Mesenchymal stem cell (in vitro differentiated cells and primary cell): ENCODE results near the gene PLEKHH1.

Experiments used
- DNase-seq: peaks from one replicate; pipeline ENCODE4 v3.0.0-alpha.2; 2013
- H2AFZ ChIP-seq: one replicate; pipeline ENCODE4 v1.6.1; 2013; ENCODE audit warnings: low read depth, mild to moderate bottlenecking, control low read depth, inconsistent platforms, low read length, moderate library complexity
- H2AK5ac ChIP-seq: 2 replicates; pipeline ENCODE4 v1.6.1; 2013; ENCODE audit warnings: low read length, moderate library complexity, mild to moderate bottlenecking, inconsistent platforms; ENCODE audit not compliant: severe bottlenecking
- H2BK120ac ChIP-seq: one replicate; pipeline ENCODE4 v1.6.1; 2013; ENCODE audit warnings: low read depth, mild to moderate bottlenecking, inconsistent platforms, low read length, moderate library complexity
- H2BK12ac ChIP-seq, 2 experiments: one replicate each; pipeline ENCODE4 v1.6.1; 2013; ENCODE audit warnings: inconsistent platforms in 2 of 2, low read length in 2 of 2, mild to moderate bottlenecking in 2 of 2, moderate library complexity in 2 of 2, control low read depth in 1 of 2
- H2BK15ac ChIP-seq: one replicate; pipeline ENCODE4 v1.6.1; 2013; ENCODE audit warnings: mild to moderate bottlenecking, low read depth, inconsistent platforms; ENCODE audit not compliant: poor library complexity, severe bottlenecking
- H2BK5ac ChIP-seq: 2 replicates; pipeline ENCODE4 v1.6.1; 2013; ENCODE audit warnings: low read depth, mild to moderate bottlenecking, low read length, control low read depth, inconsistent platforms; ENCODE audit not compliant: poor library complexity, severe bottlenecking
- H3K14ac ChIP-seq, 2 experiments: one replicate each; pipeline ENCODE4 v1.6.1; 2013; ENCODE audit warnings: inconsistent platforms in 2 of 2, low read length in 2 of 2, control low read depth in 1 of 2, mild to moderate bottlenecking in 1 of 2, moderate library complexity in 1 of 2
- H3K18ac ChIP-seq, 2 experiments: one replicate each; pipeline ENCODE4 v1.6.1; 2013; ENCODE audit warnings: inconsistent platforms in 2 of 2, low read length in 2 of 2, control low read depth in 1 of 2, low read depth in 1 of 2, mild to moderate bottlenecking in 1 of 2
- H3K23ac ChIP-seq, 2 experiments: one replicate each; pipeline ENCODE4 v1.6.1; 2013; ENCODE audit warnings: inconsistent platforms in 2 of 2, low read length in 2 of 2, mild to moderate bottlenecking in 2 of 2, moderate library complexity in 2 of 2, control low read depth in 1 of 2
- H3K27ac ChIP-seq: 2 replicates; pipeline ENCODE4 v1.5.1; 2013; ENCODE audit warnings: mild to moderate bottlenecking, moderate library complexity, low read length, control low read depth, inconsistent platforms; ENCODE audit not compliant: poor library complexity, severe bottlenecking
- H3K27me3 ChIP-seq, 2 experiments: 2 replicates each; pipeline versions ENCODE4 v1.6.1 to v1.7.0; 2013; ENCODE audit warnings: low read length in 2 of 2, mild to moderate bottlenecking in 2 of 2, moderate library complexity in 2 of 2, control low read depth in 1 of 2, inconsistent platforms in 1 of 2; ENCODE audit not compliant: control insufficient read depth in 1 of 2, insufficient read depth in 1 of 2
- H3K36me3 ChIP-seq, 2 experiments: 2 replicates each; pipeline versions ENCODE4 v1.6.1 to v1.7.0; 2013; ENCODE audit warnings: low read length in 2 of 2, control low read depth in 1 of 2, inconsistent platforms in 1 of 2, low read depth in 1 of 2, mild to moderate bottlenecking in 1 of 2; ENCODE audit not compliant: insufficient read depth in 2 of 2, control insufficient read depth in 1 of 2
- H3K4ac ChIP-seq, 2 experiments: one replicate each; pipeline ENCODE4 v1.6.1; 2013; ENCODE audit warnings: inconsistent platforms in 2 of 2, low read length in 2 of 2, mild to moderate bottlenecking in 2 of 2, moderate library complexity in 2 of 2, control low read depth in 1 of 2, low read depth in 1 of 2
- H3K4me1 ChIP-seq: 2 replicates; pipeline ENCODE4 v1.6.1; 2013; ENCODE audit warnings: low read depth, low read length, control low read depth; ENCODE audit not compliant: control insufficient read depth, insufficient read depth
- H3K4me2 ChIP-seq: 2 replicates; pipeline ENCODE4 v1.6.1; 2013; ENCODE audit warnings: low read length, mild to moderate bottlenecking, inconsistent platforms; ENCODE audit not compliant: poor library complexity, severe bottlenecking
- H3K4me3 ChIP-seq, 2 experiments: 2 replicates each; pipeline versions ENCODE4 v1.5.1 to v1.7.0; 2013; ENCODE audit warnings: low read length in 2 of 2, mild to moderate bottlenecking in 2 of 2, control low read depth in 1 of 2, low read depth in 1 of 2; ENCODE audit not compliant: insufficient read depth in 1 of 2
- H3K79me1 ChIP-seq: replicated peaks from 2 replicates; pipeline ENCODE4 v1.6.1; 2013; ENCODE audit warnings: mild to moderate bottlenecking, control low read depth, low read length, inconsistent platforms; ENCODE audit not compliant: poor library complexity, severe bottlenecking
- H3K9ac ChIP-seq: 2 replicates; pipeline ENCODE4 v1.7.0; 2013; ENCODE audit warnings: mild to moderate bottlenecking, low read length, moderate library complexity
- H3K9me3 ChIP-seq: 2 replicates; pipeline ENCODE4 v1.7.0; 2013; ENCODE audit warnings: mild to moderate bottlenecking, low read length; ENCODE audit not compliant: control insufficient read depth
- H4K8ac ChIP-seq: one replicate; pipeline ENCODE4 v1.6.1; 2013; ENCODE audit warnings: inconsistent platforms, mild to moderate bottlenecking, low read length, moderate library complexity
- H4K91ac ChIP-seq: one replicate; pipeline ENCODE4 v1.6.1; 2013; ENCODE audit warnings: mild to moderate bottlenecking, low read length, inconsistent platforms
- WGBS: methylation state at CpG from one replicate; pipeline ENCODE4 v1.1.7; 2013; ENCODE audit warnings: mixed read lengths; 5-methylcytosine and 5-hydroxymethylcytosine counted together

PLEKHH1 gene

DNA sequence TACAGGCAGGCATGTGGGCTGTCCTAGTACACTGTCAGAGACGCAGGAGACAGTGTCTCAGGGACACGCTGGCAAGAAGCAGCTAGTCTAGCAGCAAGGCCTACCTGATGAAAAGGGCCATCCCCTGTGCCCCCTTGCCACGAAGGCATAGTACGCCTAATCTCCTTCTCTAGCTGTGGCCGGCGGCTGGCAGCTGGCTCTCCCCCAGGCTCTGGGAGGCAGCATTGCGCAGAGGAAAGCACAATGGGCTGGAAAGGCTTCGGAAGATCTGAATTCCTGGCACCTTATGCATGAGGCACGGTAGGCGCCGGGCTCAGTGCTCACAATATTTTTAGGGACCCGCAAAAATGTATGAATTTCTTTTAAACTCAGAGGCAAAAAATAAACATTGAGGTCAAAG lies 16.0 kb upstream of the PLEKHH1 start:
- Histone ChIP-seq H2AFZ (no peak overlapping the region), H3K18ac (no peak overlapping the region), H3K4me1 (peaks cover 18% of the 10 kb centered on the region), H2BK120ac (no peak overlapping the region), H4K8ac (no peak overlapping the region), H2BK15ac (no peak overlapping the region), H3K27me3 (peaks cover 59 to 65% of the 10 kb centered on the region in 2 experiments), H3K36me3 (no peaks in the 10 kb centered on the region), H3K79me1 (no peaks in the 10 kb centered on the region), H2BK5ac (no peak overlapping the region), H3K9ac (no peak overlapping the region), H3K23ac (no peak overlapping the region), H3K27ac (no peak overlapping the region), H2AK5ac (no peak overlapping the region), H2BK12ac (no peak overlapping the region), H3K9me3 (no peaks in the 10 kb centered on the region), H3K4me2 (no peak overlapping the region), H3K14ac (no peak overlapping the region), H4K91ac (no peak overlapping the region), H3K4me3 (no peak overlapping the region), H3K4ac (no peak overlapping the region)
- WGBS: 50% methylated on average over 11 of the region's 12 CpGs
- no peak for DNase-seq

DNA sequence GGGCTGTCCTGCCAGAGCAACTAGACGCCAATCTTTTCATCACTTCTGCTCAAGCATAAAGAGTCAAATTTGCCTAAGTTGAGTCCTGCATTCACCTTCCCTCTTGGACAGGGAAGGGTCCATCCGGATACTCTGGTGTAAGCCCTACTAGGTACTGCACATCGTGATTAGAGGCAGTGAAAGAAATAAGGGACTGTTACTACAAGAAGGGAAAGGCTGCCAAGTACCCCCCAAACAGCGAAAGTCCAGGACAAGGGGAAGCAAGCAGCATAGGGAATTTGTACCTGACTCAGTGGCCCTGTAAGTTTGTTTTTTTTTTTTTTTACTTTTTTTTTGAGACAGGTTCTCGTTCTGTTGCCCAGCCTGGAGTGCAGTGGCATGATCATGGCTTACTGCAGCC lies 13.7 kb upstream of the PLEKHH1 start:
- Histone ChIP-seq H3K36me3 (no peaks in the 10 kb centered on the region), H3K14ac (no peak overlapping the region), H2AK5ac (no peak overlapping the region), H4K91ac (no peak overlapping the region), H3K18ac (no peak overlapping the region), H3K79me1 (no peaks in the 10 kb centered on the region), H3K27me3 (peaks cover 78 to 81% of the 10 kb centered on the region in 2 experiments), H3K4ac (no peak overlapping the region), H3K4me1 (peaks cover 11% of the 10 kb centered on the region), H2AFZ (no peak overlapping the region), H2BK15ac (no peak overlapping the region), H3K9ac (no peak overlapping the region), H2BK120ac (no peak overlapping the region), H2BK12ac (no peak overlapping the region), H3K27ac (no peak overlapping the region), H3K9me3 (no peaks in the 10 kb centered on the region), H3K23ac (no peak overlapping the region), H3K4me3 (no peak overlapping the region), H3K4me2 (no peak overlapping the region), H4K8ac (no peak overlapping the region), H2BK5ac (no peak overlapping the region)
- no peak for DNase-seq
- 64% methylated on average over 5 of the region's 5 CpGs for WGBS

DNA sequence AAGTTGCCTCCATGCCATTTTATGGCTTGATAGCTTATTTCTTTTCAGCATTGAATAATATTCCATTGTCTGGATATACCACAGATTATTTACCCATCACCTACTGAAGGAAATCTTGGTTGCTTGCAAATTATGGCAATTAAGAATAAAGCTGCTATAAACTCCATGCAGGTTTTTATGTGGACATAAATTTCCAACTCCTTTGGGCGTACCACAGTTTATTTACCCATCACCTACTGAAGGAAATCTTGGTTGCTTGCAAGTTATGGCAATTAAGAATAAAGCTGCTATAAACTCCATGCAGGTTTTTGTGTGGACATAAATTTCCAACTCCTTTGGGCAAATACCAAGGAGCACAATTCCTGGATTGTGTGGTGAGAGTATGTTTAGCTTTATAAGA lies 12.6 kb upstream of the PLEKHH1 start:
- Histone ChIP-seq H3K4me3 (no peak overlapping the region), H3K23ac (no peak overlapping the region), H4K8ac (no peak overlapping the region), H3K4me2 (no peak overlapping the region), H3K14ac (no peak overlapping the region), H2BK5ac (no peak overlapping the region), H2BK12ac (no peak overlapping the region), H4K91ac (no peak overlapping the region), H3K9ac (no peak overlapping the region), H3K79me1 (no peaks in the 10 kb centered on the region), H3K9me3 (no peaks in the 10 kb centered on the region), H3K4me1 (peaks cover 2% of the 10 kb centered on the region), H2BK120ac (no peak overlapping the region), H3K4ac (no peak overlapping the region), H3K18ac (no peak overlapping the region), H3K27me3 (peaks cover 82 to 89% of the 10 kb centered on the region in 2 experiments), H2AFZ (no peak overlapping the region), H2BK15ac (no peak overlapping the region), H3K36me3 (no peaks in the 10 kb centered on the region), H2AK5ac (no peak overlapping the region), H3K27ac (no peak overlapping the region)
- WGBS: no CpG with 5 or more reads among the region's 1 CpG
- no peak for DNase-seq

DNA sequence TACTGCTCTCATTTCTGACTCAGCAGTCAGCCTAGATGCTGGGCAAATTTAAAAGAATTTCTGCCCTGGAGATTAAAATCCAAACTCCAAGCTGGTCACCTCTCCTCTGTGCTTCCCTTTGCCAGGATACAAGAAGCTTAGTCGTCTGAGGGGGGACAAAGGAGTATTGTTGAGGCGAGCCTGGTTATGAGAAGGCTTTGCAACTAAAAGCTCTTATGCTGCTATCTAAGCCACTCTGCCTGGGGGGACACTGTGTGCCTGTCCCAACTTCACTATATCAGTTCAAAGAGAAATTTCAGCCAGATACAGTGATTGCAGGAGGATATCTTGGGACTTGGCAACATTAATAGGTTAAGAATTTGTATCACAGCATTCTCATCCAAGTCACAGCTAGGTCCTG lies 10.8 kb upstream of the PLEKHH1 start:
- H2BK12ac ChIP-seq: no peak overlapping the region
- H4K8ac ChIP-seq: no peak overlapping the region
- no peak overlapping the region for H2BK15ac ChIP-seq
- peaks cover 74 to 81% of the 10 kb centered on the region in 2 experiments for H3K27me3 ChIP-seq
- no peaks in the 10 kb centered on the region for H3K36me3 ChIP-seq
- WGBS: 94% methylated on average over 2 of the region's 2 CpGs
- no peak overlapping the region for H4K91ac ChIP-seq
- no peak overlapping the region for H2BK5ac ChIP-seq
- no peak overlapping the region for H3K4me2 ChIP-seq
- no peak overlapping the region for H2AFZ ChIP-seq
- no peaks in the 10 kb centered on the region for H3K4me1 ChIP-seq
- H3K9me3 ChIP-seq: no peaks in the 10 kb centered on the region
- DNase-seq: no peak
- no peak overlapping the region for H3K23ac ChIP-seq
- H3K9ac ChIP-seq: no peak overlapping the region
- H3K14ac ChIP-seq: no peak overlapping the region
- H2AK5ac ChIP-seq: no peak overlapping the region
- H3K4ac ChIP-seq: no peak overlapping the region
- no peak overlapping the region for H3K4me3 ChIP-seq
- no peak overlapping the region for H3K18ac ChIP-seq
- no peaks in the 10 kb centered on the region for H3K79me1 ChIP-seq
- no peak overlapping the region for H2BK120ac ChIP-seq
- H3K27ac ChIP-seq: no peak overlapping the region
